Kidney (tissue), 14 donors: Measurements from ENCODE around the gene KCNAB1. TPM values are rescaled to one million over a fixed set of nuclear protein-coding genes. Genes with fewer than 3 reads are reported as not detected.
A peak's percentile ranks its signal among the peaks of the same experiment; 100 is the strongest.
"Not testable (repeated sequence)": the region's sequence is repeated elsewhere in the genome, so short reads cannot be mapped to it uniquely, and the experiment has no call there.

Experiments
- DNase-seq, 5 donors: peaks; one replicate each; pipeline ENCODE4 v3.0.0-alpha.2; 2013 to 2020
- FAIRE-seq: peaks from 2 replicates; lab custom pipeline; 2012; peaks lifted over from hg19 to GRCh38; lab: Jason Lieb, UNC
- H3K27ac ChIP-seq, 2 donors: one replicate each; pipeline ENCODE4 v1.7.0; 2013; ENCODE audit warnings: low read depth in 2 of 2, low read length in 2 of 2, inconsistent platforms in 1 of 2
- H3K27me3 ChIP-seq: one replicate; pipeline ENCODE4 v1.7.1; 2013; ENCODE audit warnings: low read length, inconsistent platforms; ENCODE audit not compliant: control insufficient read depth, insufficient read depth
- H3K36me3 ChIP-seq, 3 donors: one replicate each; pipeline versions ENCODE4 v1.7.0 to v1.7.1; 2013; ENCODE audit warnings: low read length in 3 of 3, control low read depth in 1 of 3, inconsistent platforms in 1 of 3; ENCODE audit not compliant: insufficient read depth in 3 of 3, control insufficient read depth in 2 of 3
- H3K4me1 ChIP-seq, 3 donors: one replicate each; pipeline versions ENCODE4 v1.7.0 to v1.7.1; 2013; ENCODE audit warnings: low read length in 3 of 3, inconsistent platforms in 1 of 3, low read depth in 1 of 3; ENCODE audit not compliant: control insufficient read depth in 2 of 3, insufficient read depth in 2 of 3
- H3K4me3 ChIP-seq, 3 donors: one replicate each; pipeline versions ENCODE4 v1.7.0 to v1.8.1; 2013; ENCODE audit warnings: low read length in 3 of 3, control low read depth in 1 of 3, inconsistent platforms in 1 of 3
- H3K9ac ChIP-seq, 3 donors: one replicate each; pipeline versions ENCODE4 v1.7.0 to v1.7.1; 2013; ENCODE audit warnings: low read length in 3 of 3, control low read depth in 1 of 3, inconsistent platforms in 1 of 3
- H3K9me3 ChIP-seq, 3 donors: one replicate each; pipeline versions ENCODE4 v1.7.0 to v1.7.1; 2013; ENCODE audit warnings: low read length in 3 of 3, control low read depth in 1 of 3, inconsistent platforms in 1 of 3; ENCODE audit not compliant: control insufficient read depth in 2 of 3, insufficient read depth in 1 of 3
- CTCF ChIP-seq: IDR thresholded peaks from 3 replicates; pipeline ENCODE4 v1.5.1; 2012; ENCODE audit warnings: mild to moderate bottlenecking, moderate library complexity, borderline replicate concordance; ENCODE audit not compliant: insufficient read depth; ENCODE audit errors: extremely low read depth
- intact Hi-C: fragments of 100-400 bp; cut with DNase I; formaldehyde crosslinking; loops from one replicate; pipeline ENCODE4 v1.11.1; 2022
- polyA plus RNA-seq: library from polyadenylated mRNA; stranded (reverse); fragments of 350-450 nt; fragmentation: Illumina TruSeq; extraction: RNeasy Lipid Tissue Mini Kit (QIAGEN cat#74804); gene quantifications from one replicate; pipeline ENCODE4 v1.2.3, GENCODE V29; 2014; ENCODE audit warnings: low read depth, low replicate concordance; ENCODE audit not compliant: insufficient read depth
- total RNA-seq: library from RNA; stranded (reverse); fragmentation: NEBNext Ultra II Directional; extraction: Animal tissue kit (Norgen Biotek cat#: 25700); gene quantifications from one replicate; pipeline ENCODE4 v1.2.1, GENCODE V29; 2021
- donor health status: control.
- donor health status: control.
- donor health status: control.
- donor health status: control.
- donor health status: control.
- donor health status: DM: yes; HTN: yes; CAD: no.
- donor health status: Normal renal cell carcinoma (clear cell type).

KCNAB1 gene
- total and polyA plus RNA-seq, 2 donors from 2014 or later: 1.7 to 6.6 TPM

- Histone ChIP-seq H3K4me1 (no peaks in the 10 kb centered on the region), H3K9ac (no peak overlapping the region), H3K27ac (no peak overlapping the region), H3K27me3 (no peaks in the 10 kb centered on the region), H3K4me3 (no peak overlapping the region), H3K9me3 (no peaks in the 10 kb centered on the region), H3K36me3 (no peaks in the 10 kb centered on the region)
- no peak for TF ChIP-seq CTCF
- FAIRE-seq: no peak
- DNase-seq: peak in 1 of 5 donors; percentile 14
- intact Hi-C loops: no loop called here
Measured at GRCh38 chr3:156226676-156227420, 106.5 kb downstream of the KCNAB1 start.

GRCh38 chr3:156227704-156228103 is 107.3 kb downstream of the KCNAB1 start:
- H3K27ac ChIP-seq: no peak overlapping the region
- DNase-seq (no peak), FAIRE-seq (no peak)
- no peak overlapping the region for H3K4me3 ChIP-seq
- H3K9ac ChIP-seq: no peak overlapping the region
- no peaks in the 10 kb centered on the region for H3K27me3 ChIP-seq
- H3K4me1 ChIP-seq: no peaks in the 10 kb centered on the region
- intact Hi-C loops: no loop called here
- no peak for TF ChIP-seq CTCF
- H3K9me3 ChIP-seq: no peaks in the 10 kb centered on the region
- no peaks in the 10 kb centered on the region for H3K36me3 ChIP-seq

GRCh38 chr3:156230278-156230900 is 110.0 kb downstream of the KCNAB1 start:
- Histone ChIP-seq H3K4me1 (no peaks in the 10 kb centered on the region), H3K27me3 (no peaks in the 10 kb centered on the region), H3K9me3 (no peaks in the 10 kb centered on the region), H3K9ac (no peak overlapping the region), H3K36me3 (no peaks in the 10 kb centered on the region), H3K4me3 (no peak overlapping the region), H3K27ac (no peak overlapping the region)
- FAIRE-seq (no peak), DNase-seq (no peak)
- no peak for TF ChIP-seq CTCF
- intact Hi-C loops: no loop called here

- FAIRE-seq, DNase-seq, H3K9ac ChIP-seq, H3K36me3 ChIP-seq, H3K4me1 ChIP-seq, H3K4me3 ChIP-seq, intact Hi-C loops, H3K9me3 ChIP-seq, H3K27ac ChIP-seq, H3K27me3 ChIP-seq: not testable (repeated sequence)
Measured at GRCh38 chr3:156231221-156231620, 110.8 kb downstream of the KCNAB1 start.
